Measurements from ENCODE around the gene ACSM2B. TPM values are rescaled to one million over a fixed set of nuclear protein-coding genes. Genes with fewer than 3 reads are reported as not detected.
"Not testable (repeated sequence)": the region's sequence is repeated elsewhere in the genome, so short reads cannot be mapped to it uniquely, and the experiment has no call there.

The ACSM2B gene
- total RNA-seq (2014; rRNA removed; shearing (Covaris generic)): not detected in 2 replicates

DNA sequence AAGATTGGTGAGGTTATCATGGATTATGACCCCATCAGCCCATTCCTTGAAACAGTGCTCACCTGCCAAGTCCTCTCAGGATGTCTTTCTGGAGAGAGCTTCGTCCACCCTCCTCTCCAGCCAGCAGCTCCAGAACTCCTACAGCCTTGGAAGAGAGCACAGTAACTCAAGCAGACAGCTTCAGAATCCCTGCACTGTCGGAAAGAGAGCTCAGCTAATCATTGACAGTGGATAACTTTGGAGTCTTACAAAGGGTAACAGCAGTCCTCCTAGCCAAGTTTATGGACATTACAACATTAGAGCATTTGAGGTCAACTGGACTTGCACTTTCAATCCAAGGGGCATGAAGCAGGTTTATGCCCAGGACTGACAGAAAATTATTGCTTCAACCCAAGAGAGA lies at the start of gene ACSM2B:
TSS of gene ACSM2B (minus strand) at position 223 of the 400 bp plus-strand sequence. CDS start 11,522 bp downstream, outside the sequence.
- H3K4me3 ChIP-seq; H3K27ac ChIP-seq; H3K27me3 ChIP-seq (replicated peaks); H3K4me1 ChIP-seq (replicated peaks); DNase-seq (ENCODE audit: low read depth in 1 of 2, low spot score in 2 of 2); H3K9me3 ChIP-seq (replicated peaks); H3K36me3 ChIP-seq: not testable (repeated sequence)

DNA sequence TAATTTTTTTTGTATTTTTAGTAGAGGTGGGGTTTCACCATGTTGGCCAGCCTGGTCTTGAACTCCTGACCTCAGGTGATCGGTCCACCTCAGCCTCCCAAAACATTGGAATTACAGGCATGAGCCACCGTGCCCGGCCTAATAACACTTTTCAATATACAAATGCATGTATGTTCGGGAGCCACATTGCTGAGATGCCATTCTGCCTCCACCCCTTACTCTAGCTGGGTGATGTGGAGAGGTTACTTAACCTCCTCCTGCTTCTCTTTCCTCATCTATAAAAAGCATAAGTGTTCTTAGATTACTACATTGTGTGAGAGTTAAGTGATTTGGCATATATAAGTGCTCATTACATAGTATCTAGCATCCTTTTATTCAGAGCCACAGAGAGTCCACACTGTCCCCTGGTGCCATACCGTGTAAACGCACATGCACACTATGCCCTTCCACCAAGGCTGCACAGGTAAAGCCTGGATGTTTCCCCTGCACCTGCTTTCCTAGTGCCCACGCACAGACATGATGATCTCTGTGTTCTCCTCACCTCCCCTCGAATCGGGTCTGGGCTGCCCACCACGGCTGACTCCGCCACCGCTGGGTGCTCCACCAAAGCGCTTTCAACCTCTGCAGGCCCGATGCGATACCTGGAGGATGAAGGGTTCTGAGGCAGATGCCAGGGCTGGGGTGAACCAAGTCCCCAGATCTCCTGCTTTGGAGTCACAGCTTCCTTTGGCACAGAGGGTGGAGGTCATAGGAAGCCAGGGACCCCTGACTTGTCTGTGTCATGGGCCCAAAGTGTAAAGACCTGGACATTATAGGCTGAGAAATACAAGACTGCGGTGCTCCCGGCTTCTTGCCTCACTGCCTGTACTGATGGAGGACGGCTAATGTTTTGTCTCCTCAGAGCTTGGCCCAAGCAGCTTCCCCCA lies 49.0 kb upstream of the ACSM2B start:
- DNase-seq (ENCODE audit: low read depth in 1 of 2, low spot score in 2 of 2): no peak
- H3K27ac ChIP-seq: no peak overlapping the region
- no peaks in the 10 kb centered on the region for H3K9me3 ChIP-seq (replicated peaks)
- no peak overlapping the region for H3K4me3 ChIP-seq
- H3K36me3 ChIP-seq: no peaks in the 10 kb centered on the region
- no peaks in the 10 kb centered on the region for H3K27me3 ChIP-seq (replicated peaks)
- H3K4me1 ChIP-seq (replicated peaks): no peaks in the 10 kb centered on the region

DNA sequence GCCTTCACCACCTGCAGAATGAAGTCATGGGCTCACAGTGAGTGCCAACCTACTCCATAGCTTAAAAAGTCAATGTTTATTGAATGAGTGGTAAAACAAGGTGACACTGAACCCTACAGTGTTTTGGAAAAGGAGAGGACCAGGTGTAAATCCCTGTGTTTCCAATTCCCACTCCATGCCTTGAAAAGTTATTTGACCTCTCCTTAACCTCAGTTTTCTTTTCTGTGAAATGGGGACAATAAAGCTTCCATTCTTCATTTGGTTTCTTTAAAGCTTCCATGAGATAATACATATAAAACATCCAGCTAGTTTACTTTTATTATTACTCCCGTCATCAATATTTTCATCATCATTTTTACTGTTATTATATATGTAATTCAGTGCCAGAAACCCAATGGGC lies 48.0 kb upstream of the ACSM2B start:
- DNase-seq (ENCODE audit: low read depth in 1 of 2, low spot score in 2 of 2): no peak
- no peaks in the 10 kb centered on the region for H3K4me1 ChIP-seq (replicated peaks)
- no peaks in the 10 kb centered on the region for H3K9me3 ChIP-seq (replicated peaks)
- no peaks in the 10 kb centered on the region for H3K36me3 ChIP-seq
- H3K27ac ChIP-seq: no peak overlapping the region
- no peak overlapping the region for H3K4me3 ChIP-seq
- H3K27me3 ChIP-seq (replicated peaks): no peaks in the 10 kb centered on the region

DNA sequence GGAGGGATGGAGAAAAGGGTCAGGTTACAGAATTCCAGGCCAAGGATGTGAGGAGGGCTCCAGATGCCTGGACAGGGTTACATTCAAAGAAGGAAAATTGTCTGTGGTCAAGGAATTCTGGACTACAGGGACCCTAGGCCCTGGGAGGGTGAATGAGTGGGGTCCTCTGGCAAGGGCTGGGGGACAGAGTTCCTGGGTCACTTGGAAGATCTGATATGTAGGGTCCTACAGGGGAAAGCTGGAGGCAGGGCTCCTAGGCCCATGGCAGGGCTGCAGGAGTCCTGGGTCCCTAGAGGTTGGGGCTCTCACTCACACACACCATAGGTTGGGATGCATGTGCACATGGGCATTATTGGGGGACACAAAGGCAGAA lies 46.3 kb upstream of the ACSM2B start:
- DNase-seq (ENCODE audit: low read depth in 1 of 2, low spot score in 2 of 2): no peak
- no peaks in the 10 kb centered on the region for H3K36me3 ChIP-seq
- H3K9me3 ChIP-seq (replicated peaks): no peaks in the 10 kb centered on the region
- H3K27ac ChIP-seq: no peak overlapping the region
- no peaks in the 10 kb centered on the region; the same call in 1 of the 2 replicates for H3K27me3 ChIP-seq (replicated peaks)
- no peaks in the 10 kb centered on the region for H3K4me1 ChIP-seq (replicated peaks)
- H3K4me3 ChIP-seq: no peak overlapping the region

DNA sequence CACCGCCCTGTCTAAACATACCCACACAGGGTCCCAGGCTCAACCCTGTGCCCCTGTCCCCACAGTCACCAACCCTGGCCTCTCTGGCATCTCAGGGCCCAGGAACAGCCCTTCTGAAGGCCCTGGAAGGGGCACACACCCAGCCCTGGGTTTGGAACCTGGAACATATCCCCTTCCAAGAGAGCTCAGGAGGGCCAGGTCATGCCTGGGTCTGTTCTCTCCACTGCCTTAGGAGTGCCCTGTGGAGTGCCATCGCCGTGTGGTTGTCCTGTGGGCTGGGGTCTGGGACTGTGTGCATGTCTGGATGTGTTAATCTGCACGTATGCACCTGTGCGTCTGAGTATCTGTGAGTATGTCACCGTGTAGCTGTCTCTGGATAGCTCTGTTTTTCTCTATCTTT lies 45.2 kb upstream of the ACSM2B start:
- H3K4me1 ChIP-seq (replicated peaks): no peaks in the 10 kb centered on the region
- no peak overlapping the region for H3K27ac ChIP-seq
- no peak for DNase-seq (ENCODE audit: low read depth in 1 of 2, low spot score in 2 of 2)
- no peaks in the 10 kb centered on the region; the same call in 1 of the 2 replicates for H3K27me3 ChIP-seq (replicated peaks)
- no peaks in the 10 kb centered on the region for H3K36me3 ChIP-seq
- H3K4me3 ChIP-seq: no peak overlapping the region
- H3K9me3 ChIP-seq (replicated peaks): no peaks in the 10 kb centered on the region

- no peak for DNase-seq (ENCODE audit: low read depth in 1 of 2, low spot score in 2 of 2)
- Histone ChIP-seq H3K27ac (no peak overlapping the region), H3K4me3 (no peak overlapping the region), H3K36me3 (no peaks in the 10 kb centered on the region), H3K27me3 (replicated peaks) (no peaks in the 10 kb centered on the region; the same call in 1 of the 2 replicates), H3K9me3 (replicated peaks) (no peaks in the 10 kb centered on the region), H3K4me1 (replicated peaks) (no peaks in the 10 kb centered on the region)
Observed at GRCh38 chr16:20620770-20621169, 44.6 kb upstream of the ACSM2B start.

GRCh38 chr16:20620003-20620402 lies 43.8 kb upstream of the ACSM2B start:
- Histone ChIP-seq H3K4me1 (replicated peaks) (no peaks in the 10 kb centered on the region), H3K4me3 (no peak overlapping the region), H3K27me3 (replicated peaks) (no peaks in the 10 kb centered on the region; the same call in 1 of the 2 replicates), H3K36me3 (no peaks in the 10 kb centered on the region), H3K9me3 (replicated peaks) (no peaks in the 10 kb centered on the region), H3K27ac (no peak overlapping the region)
- no peak for DNase-seq (ENCODE audit: low read depth in 1 of 2, low spot score in 2 of 2)

- Histone ChIP-seq H3K9me3 (replicated peaks) (no peaks in the 10 kb centered on the region), H3K4me3 (no peak overlapping the region), H3K36me3 (no peaks in the 10 kb centered on the region), H3K27me3 (replicated peaks) (no peaks in the 10 kb centered on the region; the same call in 1 of the 2 replicates), H3K4me1 (replicated peaks) (no peaks in the 10 kb centered on the region), H3K27ac (no peak overlapping the region)
- no peak for DNase-seq (ENCODE audit: low read depth in 1 of 2, low spot score in 2 of 2)
Observed at GRCh38 chr16:20617271-20617670, 41.1 kb upstream of the ACSM2B start.

DNA sequence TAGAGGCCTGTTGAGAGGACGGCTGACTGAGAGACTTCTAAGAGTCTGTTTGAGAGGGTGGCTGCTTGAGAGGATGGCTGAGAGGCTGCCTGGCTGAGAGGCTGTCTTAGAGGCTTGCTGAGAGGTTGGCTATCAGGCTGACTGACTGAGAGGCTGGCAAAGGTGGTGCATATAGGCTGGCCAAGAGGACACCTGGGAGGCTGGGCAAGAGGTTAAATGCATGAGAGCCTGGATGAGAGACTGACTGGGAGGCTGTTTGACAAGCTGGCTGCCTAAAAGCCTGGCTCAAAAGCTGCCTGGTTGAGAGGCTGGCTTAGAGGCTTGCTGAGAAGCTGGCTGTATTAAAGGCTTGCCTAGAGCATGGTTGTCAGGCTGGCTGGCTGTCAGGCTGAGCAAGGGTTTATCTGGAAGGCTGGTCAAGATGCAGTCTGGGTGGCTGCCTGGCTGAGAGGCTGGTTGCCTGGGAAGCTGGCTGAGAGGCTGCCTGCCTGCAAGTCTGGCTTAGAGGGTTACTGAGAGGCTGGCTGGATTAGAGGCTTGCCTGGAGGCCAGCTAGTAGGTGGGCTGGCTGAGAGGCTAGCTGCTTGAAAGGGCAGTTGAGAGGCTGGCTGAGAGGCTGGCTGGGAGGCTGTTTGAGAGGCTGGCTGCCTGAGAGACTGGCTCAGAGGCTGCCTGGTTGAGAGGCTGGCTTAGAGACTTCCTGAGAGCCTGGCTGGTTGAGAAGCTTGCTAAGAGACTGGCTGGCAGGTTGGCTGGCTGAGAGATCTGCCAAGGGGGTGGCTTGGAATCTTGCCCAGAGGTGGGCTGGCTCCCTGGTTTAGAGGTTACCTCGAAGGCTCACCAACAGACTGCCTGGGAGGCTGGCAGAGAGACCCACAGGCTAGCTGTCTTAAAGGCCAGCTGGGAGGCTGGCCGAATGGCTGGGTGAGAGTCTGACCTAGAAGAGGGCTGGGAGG lies 38.3 kb upstream of the ACSM2B start:
- no peaks in the 10 kb centered on the region for H3K4me1 ChIP-seq (replicated peaks)
- no peak overlapping the region for H3K27ac ChIP-seq
- H3K9me3 ChIP-seq (replicated peaks): no peaks in the 10 kb centered on the region
- no peaks in the 10 kb centered on the region; the same call in 1 of the 2 replicates for H3K27me3 ChIP-seq (replicated peaks)
- H3K4me3 ChIP-seq: no peak overlapping the region
- no peaks in the 10 kb centered on the region for H3K36me3 ChIP-seq
- DNase-seq (ENCODE audit: low read depth in 1 of 2, low spot score in 2 of 2): no peak

DNA sequence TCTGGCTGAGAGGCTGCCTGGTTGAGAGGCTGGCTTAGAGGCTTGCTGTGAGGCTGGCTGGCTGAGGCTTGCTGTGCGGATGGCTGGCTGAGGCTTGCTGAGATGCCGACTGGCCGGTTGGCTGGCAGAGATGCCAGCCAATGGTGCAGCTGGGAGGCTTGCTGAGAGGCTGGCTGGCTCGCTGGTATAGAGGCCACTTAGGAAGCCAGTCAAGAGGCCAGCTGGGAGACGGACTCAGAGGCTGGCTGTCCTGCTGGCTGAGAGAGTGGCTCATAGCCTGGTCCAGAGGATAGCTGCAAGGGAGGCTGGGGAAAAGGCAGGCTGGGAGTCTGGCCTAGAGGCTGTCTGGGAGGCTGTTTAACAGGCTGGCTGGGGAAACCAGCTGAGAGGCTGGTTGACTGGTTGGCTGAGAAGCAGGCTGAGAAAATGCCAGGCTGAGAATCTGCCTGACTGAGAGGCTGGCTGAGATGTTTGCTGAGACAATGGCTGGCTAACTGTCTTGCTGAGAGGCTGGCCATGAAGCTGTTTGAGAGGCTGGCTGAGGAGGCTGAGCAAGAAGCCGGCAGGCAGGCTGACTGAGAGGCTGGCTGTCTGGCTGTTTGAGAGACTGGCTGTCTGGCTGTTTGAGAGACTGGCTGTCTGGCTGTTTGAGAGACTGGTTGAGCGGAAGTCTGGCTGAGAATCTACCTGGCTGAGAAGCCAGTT lies 37.5 kb upstream of the ACSM2B start:
- no peaks in the 10 kb centered on the region for H3K4me1 ChIP-seq (replicated peaks)
- H3K27ac ChIP-seq: no peak overlapping the region
- H3K9me3 ChIP-seq (replicated peaks): no peaks in the 10 kb centered on the region
- H3K36me3 ChIP-seq: no peaks in the 10 kb centered on the region
- DNase-seq (ENCODE audit: low read depth in 1 of 2, low spot score in 2 of 2): no peak
- no peak overlapping the region for H3K4me3 ChIP-seq
- H3K27me3 ChIP-seq (replicated peaks): no peaks in the 10 kb centered on the region; the same call in 1 of the 2 replicates

GRCh38 chr16:20612551-20613480 lies 36.6 kb upstream of the ACSM2B start:
- H3K4me3 ChIP-seq: no peak overlapping the region
- H3K27me3 ChIP-seq (replicated peaks): no peaks in the 10 kb centered on the region; the same call in 1 of the 2 replicates
- no peaks in the 10 kb centered on the region for H3K36me3 ChIP-seq
- DNase-seq (ENCODE audit: low read depth in 1 of 2, low spot score in 2 of 2): no peak
- no peaks in the 10 kb centered on the region for H3K4me1 ChIP-seq (replicated peaks)
- H3K27ac ChIP-seq: no peak overlapping the region
- no peaks in the 10 kb centered on the region for H3K9me3 ChIP-seq (replicated peaks)

DNA sequence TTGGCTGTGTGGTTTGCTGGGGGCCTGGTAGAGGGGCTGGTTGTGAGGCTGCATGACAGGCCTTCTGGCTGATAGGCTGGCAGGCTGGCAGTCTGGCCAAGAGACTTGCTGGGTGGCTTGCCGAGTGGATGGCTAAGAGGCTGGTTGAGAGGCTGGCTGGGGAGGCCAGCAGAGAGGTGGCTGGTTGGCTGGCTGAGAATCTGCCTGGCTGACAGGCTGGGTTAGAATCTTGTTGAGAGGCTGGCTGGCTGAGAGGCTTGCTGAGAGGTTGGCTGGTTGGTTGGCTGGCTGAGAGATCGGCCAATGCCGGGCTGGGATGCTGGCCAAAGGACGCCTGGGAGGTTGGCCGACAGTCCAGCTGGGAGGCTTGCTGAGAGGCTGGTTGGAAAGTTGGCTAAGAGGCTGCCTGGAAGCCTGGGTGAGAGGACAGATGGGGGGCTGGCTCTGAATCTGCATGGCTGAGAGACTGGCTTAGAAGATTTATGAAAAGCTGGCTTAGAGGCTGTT lies 35.9 kb upstream of the ACSM2B start:
- no peaks in the 10 kb centered on the region for H3K4me1 ChIP-seq (replicated peaks)
- no peaks in the 10 kb centered on the region for H3K9me3 ChIP-seq (replicated peaks)
- no peak overlapping the region for H3K27ac ChIP-seq
- H3K27me3 ChIP-seq (replicated peaks): no peaks in the 10 kb centered on the region; the same call in 1 of the 2 replicates
- H3K4me3 ChIP-seq: no peak overlapping the region
- no peak for DNase-seq (ENCODE audit: low read depth in 1 of 2, low spot score in 2 of 2)
- no peaks in the 10 kb centered on the region for H3K36me3 ChIP-seq
